Stimulated activated naive CD4-positive, alpha-beta T cell (primary cell): Measurements from ENCODE around the gene NOXO1.
"Not testable (repeated sequence)": the region's sequence is repeated elsewhere in the genome, so short reads cannot be mapped to it uniquely, and the experiment has no call there.

Source experiments
- DNase-seq, 6 experiments: peaks; one replicate each; lab custom pipeline; 2025; lab: John Stamatoyannopoulos, UW

Gene NOXO1

GRCh38 chr16:1941162-1942046, 39.9 kb downstream of the NOXO1 start:
- no peak for DNase-seq

GRCh38 chr16:1940273-1941161, 40.8 kb downstream of the NOXO1 start:
- no peak for DNase-seq

- DNase-seq: not testable (repeated sequence)
Observed at GRCh38 chr16:1939833-1940232, 41.4 kb downstream of the NOXO1 start.

GRCh38 chr16:1938910-1939309, 42.4 kb downstream of the NOXO1 start:
- no peak for DNase-seq

- DNase-seq: no peak
Observed at GRCh38 chr16:1938316-1938715, 43.0 kb downstream of the NOXO1 start.

GRCh38 chr16:1936945-1937479, 44.3 kb downstream of the NOXO1 start:
- no peak for DNase-seq

GRCh38 chr16:1933097-1933661, 48.1 kb downstream of the NOXO1 start:
- DNase-seq: no peak

- no peak for DNase-seq
Observed at GRCh38 chr16:1932050-1933028, 48.9 kb downstream of the NOXO1 start.

GRCh38 chr16:1930338-1930720, 50.9 kb downstream of the NOXO1 start:
- DNase-seq: no peak

GRCh38 chr16:1929578-1930337, 51.5 kb downstream of the NOXO1 start:
- DNase-seq: peak; percentile 81 to 96 (median 90)

GRCh38 chr16:1929105-1929504, 52.2 kb downstream of the NOXO1 start:
- peak in 1 of 6 experiments; percentile 55 for DNase-seq
